Tibial artery (tissue), 4 donors: Measurements from ENCODE around the gene SLC25A43.

Experiments
- DNase-seq, 2 donors: peaks; one replicate each; pipeline ENCODE4 v3.0.0-alpha.2; 2019
- H3K27ac ChIP-seq, 2 donors: fragments of 200-600 bp; sonication (generic) in 1 of 2; 1 replicate in 1 of 2; 2 replicates in 1 of 2; pipeline ENCODE4 v1.5.1; 2018 to 2019; ENCODE audit warnings: mild to moderate bottlenecking in 1 of 2
- H3K27me3 ChIP-seq, 2 donors: fragments of 200-600 bp; sonication (generic) in 1 of 2; one replicate each; pipeline versions ENCODE4 v1.5.1 to v1.6.0; 2016 to 2019
- H3K36me3 ChIP-seq, 3 donors: fragments of 200-600 bp; sonication (generic) in 2 of 3; one replicate each; pipeline ENCODE4 v1.5.1; 2016 to 2019; ENCODE audit warnings: mild to moderate bottlenecking in 2 of 3
- H3K4me1 ChIP-seq, 4 donors: fragments of 200-600 bp; sonication (generic) in 2 of 4; 1 replicate in 3 of 4; 2 replicates in 1 of 4; pipeline ENCODE4 v1.5.1; 2016 to 2019
- H3K4me3 ChIP-seq, 2 donors: fragments of 200-600 bp; sonication (generic) in 1 of 2; 1 replicate in 1 of 2; 2 replicates in 1 of 2; pipeline ENCODE4 v1.5.1; 2018 to 2019; ENCODE audit warnings: mild to moderate bottlenecking in 2 of 2
- H3K9me3 ChIP-seq, 3 donors: fragments of 200-600 bp; sonication (generic) in 1 of 3; one replicate each; pipeline ENCODE4 v1.5.1; 2016 to 2019
- intact Hi-C: fragments of 100-400 bp; cut with DNase I; formaldehyde crosslinking; loops from one replicate; pipeline ENCODE4 v1.15.0; 2023; ENCODE audit warnings: low total_unique reads
- TF ChIP-seq, protein P1 (sequence below), 2 experiments: fragments of 200-600 bp in 1 of 2; fragments of 450-650 bp in 1 of 2; IDR thresholded peaks; one replicate each; pipeline ENCODE4 v1.5.1; 2017 to 2019; ENCODE audit warnings: antibody characterized with exemption in 2 of 2, mild to moderate bottlenecking in 1 of 2, moderate library complexity in 1 of 2

Gene SLC25A43

DNA sequence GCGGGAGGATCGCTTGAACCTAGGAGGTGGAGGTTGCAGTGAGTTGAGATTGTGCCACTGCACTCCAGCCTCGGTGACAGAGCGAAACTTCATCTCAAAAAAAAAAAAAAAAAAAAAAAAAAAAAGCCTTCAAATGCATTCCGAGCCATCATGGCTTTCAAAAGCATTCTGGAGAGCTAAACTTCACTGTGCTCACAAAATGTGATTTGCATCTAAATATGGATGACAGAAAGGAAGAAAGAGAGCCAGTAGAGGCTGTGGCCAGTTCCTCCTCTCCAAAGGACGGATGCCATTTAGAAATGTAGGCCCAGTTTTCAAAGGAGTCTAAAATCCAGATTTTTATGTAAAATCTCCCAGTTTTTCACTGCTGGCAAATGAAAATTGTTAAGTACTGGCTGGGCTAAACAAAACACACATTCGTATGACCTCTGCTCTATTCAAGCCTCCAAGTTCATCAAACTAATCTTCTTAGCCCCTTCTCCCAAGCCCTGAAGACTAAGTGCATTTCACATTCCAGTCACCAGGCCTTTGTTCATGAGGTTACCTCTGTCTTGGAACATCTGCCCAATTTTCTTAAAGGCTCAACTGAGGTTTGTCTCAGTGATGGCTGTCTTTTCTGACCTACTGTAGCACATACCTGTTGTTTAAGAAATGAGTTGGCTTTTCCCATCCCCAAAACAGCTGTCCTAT is 22.0 kb downstream of the SLC25A43 start:
- TF ChIP-seq, protein P1, sequence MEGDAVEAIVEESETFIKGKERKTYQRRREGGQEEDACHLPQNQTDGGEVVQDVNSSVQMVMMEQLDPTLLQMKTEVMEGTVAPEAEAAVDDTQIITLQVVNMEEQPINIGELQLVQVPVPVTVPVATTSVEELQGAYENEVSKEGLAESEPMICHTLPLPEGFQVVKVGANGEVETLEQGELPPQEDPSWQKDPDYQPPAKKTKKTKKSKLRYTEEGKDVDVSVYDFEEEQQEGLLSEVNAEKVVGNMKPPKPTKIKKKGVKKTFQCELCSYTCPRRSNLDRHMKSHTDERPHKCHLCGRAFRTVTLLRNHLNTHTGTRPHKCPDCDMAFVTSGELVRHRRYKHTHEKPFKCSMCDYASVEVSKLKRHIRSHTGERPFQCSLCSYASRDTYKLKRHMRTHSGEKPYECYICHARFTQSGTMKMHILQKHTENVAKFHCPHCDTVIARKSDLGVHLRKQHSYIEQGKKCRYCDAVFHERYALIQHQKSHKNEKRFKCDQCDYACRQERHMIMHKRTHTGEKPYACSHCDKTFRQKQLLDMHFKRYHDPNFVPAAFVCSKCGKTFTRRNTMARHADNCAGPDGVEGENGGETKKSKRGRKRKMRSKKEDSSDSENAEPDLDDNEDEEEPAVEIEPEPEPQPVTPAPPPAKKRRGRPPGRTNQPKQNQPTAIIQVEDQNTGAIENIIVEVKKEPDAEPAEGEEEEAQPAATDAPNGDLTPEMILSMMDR (IDR thresholded peaks at IDR 0.05): no peak

DNA sequence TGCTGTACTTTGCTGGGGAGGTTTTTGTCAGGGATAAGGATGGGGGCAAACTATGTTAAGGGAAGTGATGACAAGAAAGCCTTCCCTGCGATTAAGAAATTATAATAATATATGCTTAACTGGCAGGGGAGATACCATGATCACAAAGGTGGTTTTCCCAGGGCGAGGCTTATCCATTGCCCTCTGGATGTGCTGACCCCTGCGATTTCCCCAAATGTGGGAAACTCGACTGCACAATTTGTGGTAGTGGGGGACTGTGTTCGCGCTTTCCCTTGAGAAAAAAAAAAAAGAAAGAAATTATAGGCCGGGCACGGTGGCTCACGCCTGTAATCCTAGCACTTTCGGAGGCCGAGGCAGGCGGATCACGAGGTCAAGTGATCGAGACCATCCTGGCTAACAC is 24.5 kb downstream of the SLC25A43 start:
- no peak overlapping the region for H3K4me3 ChIP-seq
- TF ChIP-seq, protein P1 (IDR thresholded peaks at IDR 0.05): no peak
- no peaks in the 10 kb centered on the region for H3K27me3 ChIP-seq
- H3K9me3 ChIP-seq: no peaks in the 10 kb centered on the region
- intact Hi-C loops: no loop called here
- peaks cover 0 to 9% (median 2%) of the 10 kb centered on the region in 4 donors for H3K4me1 ChIP-seq
- no peak overlapping the region for H3K27ac ChIP-seq
- no peak for DNase-seq
- peaks cover 0 to 9% (median 0%) of the 10 kb centered on the region in 3 donors for H3K36me3 ChIP-seq

More for the DNA sequence above, 22.0 kb downstream of the SLC25A43 start:
- no peaks in the 10 kb centered on the region for H3K27me3 ChIP-seq
- no peaks in the 10 kb centered on the region for H3K4me1 ChIP-seq
- H3K27ac ChIP-seq: no peak overlapping the region
- intact Hi-C loops: no loop called here
- H3K36me3 ChIP-seq: peaks cover 0 to 12% (median 0%) of the 10 kb centered on the region in 3 donors
- H3K4me3 ChIP-seq: no peak overlapping the region
- DNase-seq: no peak
- H3K9me3 ChIP-seq: no peaks in the 10 kb centered on the region

DNA sequence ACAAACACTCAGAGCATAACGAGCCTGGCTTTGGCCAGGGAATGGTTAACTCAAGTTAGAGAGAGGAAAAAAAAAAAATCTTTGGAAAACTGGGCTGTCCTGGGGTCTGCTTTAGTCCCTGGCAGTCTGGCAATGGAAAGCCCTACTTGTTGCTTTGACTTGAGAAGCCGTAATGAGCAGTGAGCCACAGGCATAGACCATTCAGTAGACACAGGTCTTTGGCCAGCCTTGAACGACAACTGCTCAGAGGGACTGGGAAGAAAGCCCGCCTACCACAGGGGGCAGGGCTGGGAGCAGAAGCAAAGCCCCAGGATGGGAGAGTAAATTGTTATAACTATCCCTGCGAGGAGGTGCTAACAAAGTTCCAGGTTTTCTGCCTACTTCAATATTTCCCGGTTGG is 25.9 kb downstream of the SLC25A43 start:
- no peak overlapping the region for H3K27ac ChIP-seq
- no peak for DNase-seq
- no peaks in the 10 kb centered on the region for H3K9me3 ChIP-seq
- H3K4me3 ChIP-seq: no peak overlapping the region
- TF ChIP-seq, protein P1 (IDR thresholded peaks at IDR 0.05): no peak
- intact Hi-C loops: no loop called here
- H3K36me3 ChIP-seq: peaks cover 0 to 8% (median 0%) of the 10 kb centered on the region in 3 donors
- no peaks in the 10 kb centered on the region for H3K27me3 ChIP-seq
- peaks cover 0 to 9% (median 2%) of the 10 kb centered on the region in 4 donors for H3K4me1 ChIP-seq

DNA sequence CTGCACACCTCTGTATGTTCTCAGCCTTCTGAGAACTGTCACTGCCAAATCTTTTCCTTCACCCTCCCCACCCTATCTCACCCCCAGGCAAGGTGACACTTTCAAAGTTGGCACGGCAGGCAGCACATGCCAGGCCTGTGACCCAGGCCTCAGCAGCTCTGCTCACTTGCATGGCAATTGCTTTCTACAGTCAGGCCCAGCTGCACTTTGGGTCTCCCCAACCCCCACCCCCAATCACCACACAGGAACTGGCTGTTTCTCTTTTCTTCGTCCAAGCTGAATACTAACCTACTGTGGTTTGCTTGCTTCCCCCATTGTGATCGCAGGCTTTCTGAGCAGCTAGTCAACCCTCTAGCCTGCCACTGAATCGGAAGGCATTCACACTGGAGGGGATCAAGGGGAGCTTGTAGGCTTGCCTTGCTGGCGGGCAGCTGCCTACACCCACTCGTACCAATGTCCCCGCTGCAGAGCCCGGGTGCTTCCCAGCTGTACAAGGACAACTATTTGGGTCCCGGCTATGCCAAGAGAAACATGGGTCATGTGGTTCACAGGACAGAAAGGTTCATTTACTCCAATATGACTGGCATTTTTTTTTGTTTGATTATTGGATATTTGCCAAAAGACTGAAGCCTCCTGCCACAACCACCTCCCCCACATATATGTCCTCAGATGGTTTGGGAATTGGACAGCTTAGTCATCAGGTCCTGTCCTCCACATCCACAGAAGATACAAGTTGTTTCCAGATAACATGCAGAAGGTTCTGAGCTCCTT is 28.1 kb downstream of the SLC25A43 start:
- no peak for DNase-seq
- Histone ChIP-seq H3K9me3 (no peaks in the 10 kb centered on the region), H3K4me3 (no peak overlapping the region), H3K4me1 (peaks cover 0 to 9% (median 2%) of the 10 kb centered on the region in 4 donors), H3K27me3 (no peaks in the 10 kb centered on the region), H3K36me3 (peaks cover 0 to 8% (median 0%) of the 10 kb centered on the region in 3 donors), H3K27ac (no peak overlapping the region)
- TF ChIP-seq, protein P1 (IDR thresholded peaks at IDR 0.05): no peak
- intact Hi-C loops: no loop called here

DNA sequence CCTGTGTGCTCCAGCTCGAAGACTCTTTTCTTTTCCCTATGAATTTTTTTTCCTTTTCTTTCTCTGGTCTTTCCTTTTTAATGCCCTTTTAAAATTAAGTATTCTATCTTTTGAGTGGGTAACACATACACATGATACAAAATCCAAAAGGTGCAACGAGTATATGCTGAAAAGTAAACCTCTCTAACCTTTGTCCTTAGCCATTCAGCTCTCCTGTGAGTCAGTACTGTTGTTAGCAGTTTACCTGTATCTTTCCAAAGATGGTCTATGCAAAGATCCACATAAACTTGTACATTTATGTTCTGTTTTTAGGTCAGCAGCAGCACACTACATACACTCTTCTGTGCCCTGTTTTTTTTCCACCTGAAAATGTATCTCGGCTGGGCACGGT is 28.7 kb downstream of the SLC25A43 start:
- DNase-seq: no peak
- Histone ChIP-seq H3K27me3 (no peaks in the 10 kb centered on the region), H3K27ac (no peak overlapping the region), H3K4me1 (peaks cover 0 to 9% (median 2%) of the 10 kb centered on the region in 4 donors), H3K36me3 (peaks cover 0 to 2% (median 0%) of the 10 kb centered on the region in 3 donors), H3K9me3 (no peaks in the 10 kb centered on the region), H3K4me3 (no peak overlapping the region)
- TF ChIP-seq, protein P1 (IDR thresholded peaks at IDR 0.05): no peak
- intact Hi-C loops: no loop called here
